HepG2 (cell line): ENCODE data around the gene RMDN2. TPM values are rescaled to one million over a fixed set of nuclear protein-coding genes. Genes with fewer than 3 reads are reported as not detected.

Source experiments
- ATAC-seq: fragments of 200-7000 bp; cut with Tn5 transposase; 3 replicates; pipeline ENCODE4 v1.9.1; 2020; ENCODE audit warnings: mild to moderate bottlenecking, moderate library complexity
- BruUV-seq: library from RNA; stranded (reverse); fragments of 400-500 nt; replicated peaks from 2 replicates; lab custom pipeline; 2021; lab: Mats Ljungman, UMichigan
- CTCF ChIA-PET: fragments of 300-600 bp; formaldehyde crosslinking; extraction: SDS; loops from one replicate; lab custom pipeline; 2021; ENCODE audit warnings: low total read pairs, inconsistent platforms, low intra/inter-chr PET ratio; lab: Yijun Ruan, JAX
- POLR2A ChIA-PET: fragments of 350-600 bp; sonication (Branson Sonifier 250); formaldehyde crosslinking; loops from one replicate; lab custom pipeline; 2020; ENCODE audit warnings: antibody characterized with exemption, inconsistent platforms; lab: Yijun Ruan, JAX
- DNase-seq: peaks from one replicate; pipeline ENCODE4 v3.0.0-alpha.2; 2015; ENCODE audit warnings: low spot score
- FAIRE-seq: peaks from 3 replicates; lab custom pipeline; 2011; peaks lifted over from hg19 to GRCh38; lab: Jason Lieb, UNC
- H2AFZ ChIP-seq: one replicate; pipeline ENCODE4 v1.6.1; 2011; ENCODE audit warnings: low read length, inconsistent platforms
- H3K27ac ChIP-seq: fragments of 300-600 bp; 3 replicates; pipeline ENCODE4 v1.8.0; 2011; ENCODE audit warnings: mixed run types, mild to moderate bottlenecking, mixed read lengths, low read length, inconsistent platforms; ENCODE audit not compliant: insufficient read depth; ENCODE audit errors: extremely low read length
- H3K27me3 ChIP-seq, 2 experiments: fragments of 200-600 bp in 1 of 2; 2 replicates in 1 of 2; 3 replicates in 1 of 2; pipeline versions ENCODE4 v1.6.0 to v1.8.0; 2011; ENCODE audit warnings: low read length in 2 of 2, mild to moderate bottlenecking in 2 of 2, moderate library complexity in 2 of 2, inconsistent platforms in 1 of 2; ENCODE audit not compliant: insufficient read depth in 2 of 2, control insufficient read depth in 1 of 2
- H3K36me3 ChIP-seq, 2 experiments: fragments of 200-600 bp in 1 of 2; replicated peaks in 1 of 2; 2 replicates in 1 of 2; 3 replicates in 1 of 2; pipeline versions ENCODE4 v1.5.1 to v1.8.0; 2011; ENCODE audit warnings: low read length in 2 of 2, inconsistent platforms in 1 of 2; ENCODE audit not compliant: insufficient read depth in 2 of 2, control insufficient read depth in 1 of 2
- H3K4me1 ChIP-seq: 2 replicates; pipeline ENCODE4 v1.5.1; 2012; ENCODE audit warnings: low read length, inconsistent platforms; ENCODE audit not compliant: insufficient read depth
- H3K4me2 ChIP-seq: 2 replicates; pipeline ENCODE4 v1.6.0; 2011; ENCODE audit warnings: low read depth, low read length, inconsistent platforms
- H3K4me3 ChIP-seq, 3 experiments: fragments of 200-600 bp in 1 of 3; sonication (generic), shearing (Covaris generic) in 1 of 3; replicated peaks in 1 of 3; 2 replicates each; pipeline ENCODE4 v1.5.1; 2011 to 2016; ENCODE audit warnings: low read length in 3 of 3, inconsistent platforms in 2 of 3, low read depth in 2 of 3, mild to moderate bottlenecking in 2 of 3, control low read depth in 1 of 3, mixed read lengths in 1 of 3; ENCODE audit not compliant: insufficient read depth in 1 of 3
- H3K79me2 ChIP-seq: one replicate; pipeline ENCODE4 v1.6.1; 2011; ENCODE audit warnings: low read length, inconsistent platforms; ENCODE audit not compliant: insufficient read depth
- H3K9ac ChIP-seq: 2 replicates; pipeline ENCODE4 v1.6.0; 2011; ENCODE audit warnings: mild to moderate bottlenecking, low read depth, low read length, inconsistent platforms; ENCODE audit not compliant: insufficient read depth
- H3K9me3 ChIP-seq: 2 replicates; pipeline ENCODE4 v1.5.1; 2012; ENCODE audit warnings: mild to moderate bottlenecking, low read length
- H4K20me1 ChIP-seq: 2 replicates; pipeline ENCODE4 v1.6.0; 2011; ENCODE audit warnings: inconsistent platforms, mild to moderate bottlenecking, low read length, moderate library complexity; ENCODE audit not compliant: insufficient read depth
- ASH2L ChIP-seq: fragments of 300-600, 200-600 bp; sonication (generic); IDR thresholded peaks from 2 replicates; pipeline ENCODE4 v1.7.0; 2017; ENCODE audit warnings: low read depth, mild to moderate bottlenecking, moderate library complexity, mixed read lengths, low read length; ENCODE audit not compliant: insufficient read length
- FOXO1 ChIP-seq: sonication (generic); formaldehyde crosslinking; IDR thresholded peaks from 2 replicates; pipeline ENCODE4 v1.4.0; 2020; ENCODE audit warnings: missing genetic modification reagents
- ISX ChIP-seq: sonication (generic); formaldehyde crosslinking; conservative IDR thresholded peaks from 2 replicates; pipeline ENCODE4 v1.5.0; 2020; ENCODE audit warnings: missing genetic modification reagents
- NCOA2 ChIP-seq: sonication (generic); formaldehyde crosslinking; IDR thresholded peaks from 2 replicates; pipeline ENCODE4 v1.8.0; 2022; ENCODE audit warnings: inconsistent platforms
- PAWR ChIP-seq: sonication (generic); formaldehyde crosslinking; IDR thresholded peaks from 2 replicates; pipeline ENCODE4 v1.4.0; 2020; ENCODE audit warnings: missing genetic modification reagents, mild to moderate bottlenecking, borderline replicate concordance
- RARA ChIP-seq: IDR thresholded peaks from 2 replicates; pipeline ENCODE4 v1.6.1; 2016; ENCODE audit warnings: missing genetic modification reagents, missing compliant biosample characterization
- RBFOX2 ChIP-seq: fragments of 200-400 bp; formaldehyde crosslinking; IDR thresholded peaks from 2 replicates; pipeline ENCODE4 v1.6.1; 2017; ENCODE audit warnings: low read depth, mild to moderate bottlenecking, low read length
- TAF1 ChIP-seq: sonication (generic); formaldehyde crosslinking; IDR thresholded peaks from 2 replicates; pipeline ENCODE4 v1.4.0; 2020; ENCODE audit warnings: missing genetic modification reagents
- THAP11 ChIP-seq: IDR thresholded peaks from 2 replicates; pipeline ENCODE4 v1.6.1; 2016; ENCODE audit warnings: missing biosample characterization, missing genetic modification reagents
- ZBTB7B ChIP-seq: sonication (generic); formaldehyde crosslinking; IDR thresholded peaks from 2 replicates; pipeline ENCODE4 v1.4.0; 2020; ENCODE audit warnings: missing genetic modification reagents
- ZNF331 ChIP-seq: sonication (generic); formaldehyde crosslinking; IDR thresholded peaks from 2 replicates; pipeline ENCODE4 v1.4.0; 2020; ENCODE audit warnings: missing genetic modification reagents
- ZNF766 ChIP-seq: sonication (generic); formaldehyde crosslinking; IDR thresholded peaks from 2 replicates; pipeline ENCODE4 v1.5.0; 2020; ENCODE audit warnings: missing genetic modification reagents, borderline replicate concordance
- ZSCAN9 ChIP-seq: IDR thresholded peaks from 2 replicates; pipeline ENCODE4 v1.6.1; 2016; ENCODE audit warnings: borderline replicate concordance
- WGBS: methylation state at CpG from one replicate; pipeline ENCODE4 v1.1.6; 2017; ENCODE audit warnings: low lambda C conversion rate; 5-methylcytosine and 5-hydroxymethylcytosine counted together
- in situ Hi-C: cut with HindIII; loops from 2 replicates; pipeline ENCODE4 v1.10.0; 2017; ENCODE audit warnings: low pct_unique_long_range_greater_than_20kb; ENCODE audit not compliant: extremely low pct_ligation_motif_present
- intact Hi-C: fragments of 100-400 bp; cut with micrococcal nuclease; formaldehyde crosslinking; loops from one replicate; pipeline ENCODE4 v1.10.0; 2022; ENCODE audit not compliant: unreplicated experiment
- polyA plus RNA-seq, 8 experiments: library from polyadenylated mRNA; depleted of rRNA in 3 of 8; stranded (reverse) in 7 of 8; unstranded in 1 of 8; fragments of >200 nt; fragmentation: Illumina TruSeq in 4 of 8; extraction: Trizol in 4 of 8; gene quantifications; 2 replicates each; pipeline versions ENCODE4 v1.2.1 to v1.2.3, GENCODE V29; 2011 to 2016; ENCODE audit warnings: low read depth in 4 of 8, missing spikeins in 1 of 8, mixed read lengths in 1 of 8; ENCODE audit not compliant: insufficient read depth in 1 of 8
- total RNA-seq, 5 experiments: library from RNA; depleted of rRNA; stranded (reverse); fragments of >200 nt; fragmentation: Illumina TruSeq; extraction: Trizol; gene quantifications; 2 replicates each; pipeline ENCODE4 v1.2.3, GENCODE V29; 2016; ENCODE audit warnings: low read depth in 1 of 5
- TF ChIP-seq, protein P1 (sequence below), 2 experiments: sonication (generic) in 1 of 2; formaldehyde crosslinking in 1 of 2; IDR thresholded peaks; 2 replicates each; pipeline versions ENCODE4 v1.4.0 to v1.6.1; 2016 to 2020; ENCODE audit warnings: borderline replicate concordance in 1 of 2, low read depth in 1 of 2, mild to moderate bottlenecking in 1 of 2, missing genetic modification reagents in 1 of 2
- TF ChIP-seq, protein P2 (sequence below): sonication (generic); formaldehyde crosslinking; IDR thresholded peaks from 2 replicates; pipeline ENCODE4 v1.5.0; 2020; ENCODE audit warnings: mild to moderate bottlenecking, missing genetic modification reagents, moderate library complexity
- TF ChIP-seq, protein P3 (sequence below): sonication (generic); formaldehyde crosslinking; IDR thresholded peaks from 2 replicates; pipeline ENCODE4 v1.5.0; 2020; ENCODE audit warnings: missing genetic modification reagents

RMDN2 gene
- total and polyA plus RNA-seq, 2 of the 13 experiments (the other 11 are each of a cell fraction or from before 2014, with no cell fraction given) = 2.3 to 8.9 TPM

DNA sequence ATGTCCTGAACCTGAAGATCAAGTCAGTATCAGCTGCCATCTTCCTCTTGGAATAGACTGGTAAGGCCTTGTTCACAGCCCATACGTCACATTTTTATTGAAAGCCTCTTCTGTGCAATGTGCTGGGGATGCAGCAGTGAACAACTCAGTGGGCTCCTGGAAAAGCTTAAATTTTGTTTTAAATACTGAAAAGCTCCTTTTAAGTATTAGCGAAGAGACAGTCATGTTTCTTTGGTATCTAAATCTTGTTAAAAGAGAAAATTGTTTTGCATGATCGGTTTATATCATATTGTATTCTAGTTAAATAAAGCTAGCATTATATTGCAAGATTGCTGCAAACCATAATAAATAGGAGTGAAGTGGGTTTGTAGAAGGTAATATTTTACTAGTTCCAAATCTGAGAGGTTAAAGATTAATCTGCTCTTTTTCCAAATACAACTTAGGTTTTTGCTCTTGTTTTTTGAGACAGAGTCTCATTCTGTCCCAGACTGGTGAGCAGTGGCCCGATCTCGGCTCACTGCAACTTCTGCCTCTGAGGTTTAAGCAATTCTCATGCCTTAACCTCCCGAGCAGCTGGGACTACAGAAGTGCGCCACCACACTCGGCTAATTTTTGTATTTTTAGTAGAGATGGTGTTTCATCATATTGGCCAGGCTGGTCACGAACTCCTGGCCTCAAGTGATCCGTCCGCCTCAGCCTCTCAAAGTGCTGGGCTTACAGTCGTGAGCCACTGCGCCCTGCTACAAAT lies 1.6 kb upstream of the RMDN2 start:
- in situ Hi-C loops (no loop called here), intact Hi-C loops (loop anchor here (1.0 to 2.0 kb wide), 2 partner anchors 29 to 39 kb away; no protein-coding TSS in a partner anchor)
- ATAC-seq (no peak), FAIRE-seq (no peak), DNase-seq (peak; percentile 39)
- Histone ChIP-seq H3K27ac (peak overlapping the region; percentile 98), H3K36me3 (no peaks in the 10 kb centered on the region), H3K4me1 (peaks cover 87% of the 10 kb centered on the region), H3K27me3 (no peaks in the 10 kb centered on the region), H3K4me2 (peak overlapping the region; percentile 86), H4K20me1 (no peaks in the 10 kb centered on the region), H3K79me2 (no peaks in the 10 kb centered on the region), H3K9ac (peak overlapping the region; percentile 92), H2AFZ (no peak overlapping the region), H3K4me3 (peak overlapping the region in 2 of 3 experiments; percentile 13 to 27; a peak in 2 of 6 replicates), H3K9me3 (no peaks in the 10 kb centered on the region)
- ChIA-PET CTCF (no interaction called here), POLR2A (interaction anchor here (1.1 to 2.0 kb wide), 3 partner anchors 29 to 574 kb away, joined by 4 to 6 read pairs (median 5); no protein-coding TSS in a partner anchor)
- 34% methylated on average over 13 of the region's 13 CpGs for WGBS
- no TSS peak for BruUV-seq
- TF ChIP-seq FOXO1 (0 out of 2 replicates have a peak, but pooled peaks have one; percentile 23), ISX (CRISPR knock-in tag) (no peak), ZSCAN9 (CRISPR knock-in tag) (peak; percentile 54; the same call in 1 of the 2 replicates), ZNF331 (CRISPR knock-in tag) (peak; percentile 18; the same call in 1 of the 2 replicates), TAF1 (CRISPR knock-in tag) (peak; percentile 71), NCOA2 (CRISPR knock-in tag) (peak; percentile 41; the same call in 1 of the 2 replicates), ASH2L (no peak), ZBTB7B (CRISPR knock-in tag) (0 out of 2 replicates have a peak, but pooled peaks have one; percentile 11), RARA (CRISPR knock-in tag) (0 out of 2 replicates have a peak, but pooled peaks have one; percentile 11), PAWR (CRISPR knock-in tag) (no peak), ZNF766 (0 out of 2 replicates have a peak, but pooled peaks have one; percentile 53), THAP11 (CRISPR knock-in tag) (peak; percentile 42; the same call in 1 of the 2 replicates), RBFOX2 (0 out of 2 replicates have a peak, but pooled peaks have one; percentile 39)
- TF ChIP-seq, protein P1, sequence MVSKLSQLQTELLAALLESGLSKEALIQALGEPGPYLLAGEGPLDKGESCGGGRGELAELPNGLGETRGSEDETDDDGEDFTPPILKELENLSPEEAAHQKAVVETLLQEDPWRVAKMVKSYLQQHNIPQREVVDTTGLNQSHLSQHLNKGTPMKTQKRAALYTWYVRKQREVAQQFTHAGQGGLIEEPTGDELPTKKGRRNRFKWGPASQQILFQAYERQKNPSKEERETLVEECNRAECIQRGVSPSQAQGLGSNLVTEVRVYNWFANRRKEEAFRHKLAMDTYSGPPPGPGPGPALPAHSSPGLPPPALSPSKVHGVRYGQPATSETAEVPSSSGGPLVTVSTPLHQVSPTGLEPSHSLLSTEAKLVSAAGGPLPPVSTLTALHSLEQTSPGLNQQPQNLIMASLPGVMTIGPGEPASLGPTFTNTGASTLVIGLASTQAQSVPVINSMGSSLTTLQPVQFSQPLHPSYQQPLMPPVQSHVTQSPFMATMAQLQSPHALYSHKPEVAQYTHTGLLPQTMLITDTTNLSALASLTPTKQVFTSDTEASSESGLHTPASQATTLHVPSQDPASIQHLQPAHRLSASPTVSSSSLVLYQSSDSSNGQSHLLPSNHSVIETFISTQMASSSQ (IDR thresholded peaks at IDR 0.05; ENCODE audit: low read depth) = peak; percentile 82
- TF ChIP-seq, protein P1 (CRISPR knock-in tag; IDR thresholded peaks at IDR 0.05; ENCODE audit: borderline replicate concordance) = peak; percentile 78; the same call in 1 of the 2 replicates
- TF ChIP-seq, protein P2, sequence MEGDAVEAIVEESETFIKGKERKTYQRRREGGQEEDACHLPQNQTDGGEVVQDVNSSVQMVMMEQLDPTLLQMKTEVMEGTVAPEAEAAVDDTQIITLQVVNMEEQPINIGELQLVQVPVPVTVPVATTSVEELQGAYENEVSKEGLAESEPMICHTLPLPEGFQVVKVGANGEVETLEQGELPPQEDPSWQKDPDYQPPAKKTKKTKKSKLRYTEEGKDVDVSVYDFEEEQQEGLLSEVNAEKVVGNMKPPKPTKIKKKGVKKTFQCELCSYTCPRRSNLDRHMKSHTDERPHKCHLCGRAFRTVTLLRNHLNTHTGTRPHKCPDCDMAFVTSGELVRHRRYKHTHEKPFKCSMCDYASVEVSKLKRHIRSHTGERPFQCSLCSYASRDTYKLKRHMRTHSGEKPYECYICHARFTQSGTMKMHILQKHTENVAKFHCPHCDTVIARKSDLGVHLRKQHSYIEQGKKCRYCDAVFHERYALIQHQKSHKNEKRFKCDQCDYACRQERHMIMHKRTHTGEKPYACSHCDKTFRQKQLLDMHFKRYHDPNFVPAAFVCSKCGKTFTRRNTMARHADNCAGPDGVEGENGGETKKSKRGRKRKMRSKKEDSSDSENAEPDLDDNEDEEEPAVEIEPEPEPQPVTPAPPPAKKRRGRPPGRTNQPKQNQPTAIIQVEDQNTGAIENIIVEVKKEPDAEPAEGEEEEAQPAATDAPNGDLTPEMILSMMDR = 0 out of 2 replicates have a peak, but pooled peaks have one; percentile 16
- TF ChIP-seq, protein P3, sequence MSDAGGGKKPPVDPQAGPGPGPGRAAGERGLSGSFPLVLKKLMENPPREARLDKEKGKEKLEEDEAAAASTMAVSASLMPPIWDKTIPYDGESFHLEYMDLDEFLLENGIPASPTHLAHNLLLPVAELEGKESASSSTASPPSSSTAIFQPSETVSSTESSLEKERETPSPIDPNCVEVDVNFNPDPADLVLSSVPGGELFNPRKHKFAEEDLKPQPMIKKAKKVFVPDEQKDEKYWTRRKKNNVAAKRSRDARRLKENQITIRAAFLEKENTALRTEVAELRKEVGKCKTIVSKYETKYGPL (CRISPR knock-in tag) = 0 out of 2 replicates have a peak, but pooled peaks have one; percentile 34
